MM.1S (cell line): Measurements from ENCODE around the gene PSTPIP2.

Source experiments
- CTCF ChIP-seq: fragments of 300-600 bp; sonication (generic); IDR thresholded peaks from 2 replicates; pipeline ENCODE4 v1.5.1; 2016; ENCODE audit warnings: antibody characterized with exemption, low read length, mixed read lengths
- EZH2 ChIP-seq: fragments of 300-600 bp; sonication (generic); optimal IDR thresholded peaks from 2 replicates; pipeline ENCODE3; 2017; ENCODE audit warnings: low read depth, mild to moderate bottlenecking, antibody characterized with exemption, low read length, mixed read lengths

GRCh38 chr18:46071653-46072375 lies at the start of gene PSTPIP2:
- TF ChIP-seq CTCF (no peak), EZH2 (no peak)
